ENCODE results near the gene NPHP1. TPM values are rescaled to one million over a fixed set of nuclear protein-coding genes. Genes with fewer than 3 reads are reported as not detected.

NPHP1 gene
- total RNA-seq, 4 donors from 2014 or later, result 0.59 to 2.6 (median 1.8) TPM

DNA sequence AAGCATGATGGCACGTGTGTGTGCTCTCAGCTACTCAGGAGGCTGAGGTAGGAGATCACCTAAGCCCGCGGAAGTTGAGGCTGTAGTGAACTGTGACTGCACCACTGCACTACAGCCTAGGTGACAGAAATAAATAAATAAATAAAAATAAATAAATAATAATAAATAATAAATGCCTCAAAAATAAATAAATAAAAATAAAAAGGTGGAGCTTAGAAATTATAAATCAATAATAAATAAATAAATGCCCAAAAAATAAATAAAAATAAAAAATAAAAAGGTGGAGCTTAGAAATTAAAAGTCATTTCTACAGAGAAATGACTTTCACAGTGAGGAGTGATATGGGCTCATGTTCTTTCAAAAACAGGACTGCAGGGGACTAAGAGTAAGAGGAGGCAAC is 83.2 kb downstream of the NPHP1 start:
- no peak overlapping the region for H3K4me3 ChIP-seq (ENCODE audit: low read depth, poor library complexity, severe bottlenecking)
- DNase-seq (ENCODE audit: low spot score in 2 of 2), result no peak
- intact Hi-C loops (cut with DNase I; ENCODE audit: low total_unique reads), result no loop called here
- no peak for TF ChIP-seq POLR2A (IDR thresholded peaks at IDR 0.05)
- TF ChIP-seq, protein P1, sequence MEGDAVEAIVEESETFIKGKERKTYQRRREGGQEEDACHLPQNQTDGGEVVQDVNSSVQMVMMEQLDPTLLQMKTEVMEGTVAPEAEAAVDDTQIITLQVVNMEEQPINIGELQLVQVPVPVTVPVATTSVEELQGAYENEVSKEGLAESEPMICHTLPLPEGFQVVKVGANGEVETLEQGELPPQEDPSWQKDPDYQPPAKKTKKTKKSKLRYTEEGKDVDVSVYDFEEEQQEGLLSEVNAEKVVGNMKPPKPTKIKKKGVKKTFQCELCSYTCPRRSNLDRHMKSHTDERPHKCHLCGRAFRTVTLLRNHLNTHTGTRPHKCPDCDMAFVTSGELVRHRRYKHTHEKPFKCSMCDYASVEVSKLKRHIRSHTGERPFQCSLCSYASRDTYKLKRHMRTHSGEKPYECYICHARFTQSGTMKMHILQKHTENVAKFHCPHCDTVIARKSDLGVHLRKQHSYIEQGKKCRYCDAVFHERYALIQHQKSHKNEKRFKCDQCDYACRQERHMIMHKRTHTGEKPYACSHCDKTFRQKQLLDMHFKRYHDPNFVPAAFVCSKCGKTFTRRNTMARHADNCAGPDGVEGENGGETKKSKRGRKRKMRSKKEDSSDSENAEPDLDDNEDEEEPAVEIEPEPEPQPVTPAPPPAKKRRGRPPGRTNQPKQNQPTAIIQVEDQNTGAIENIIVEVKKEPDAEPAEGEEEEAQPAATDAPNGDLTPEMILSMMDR (IDR thresholded peaks at IDR 0.05), result no peak
- WGBS, 2 donors, result 93 to 95% methylated on average over 3 of the region's 3 CpGs

DNA sequence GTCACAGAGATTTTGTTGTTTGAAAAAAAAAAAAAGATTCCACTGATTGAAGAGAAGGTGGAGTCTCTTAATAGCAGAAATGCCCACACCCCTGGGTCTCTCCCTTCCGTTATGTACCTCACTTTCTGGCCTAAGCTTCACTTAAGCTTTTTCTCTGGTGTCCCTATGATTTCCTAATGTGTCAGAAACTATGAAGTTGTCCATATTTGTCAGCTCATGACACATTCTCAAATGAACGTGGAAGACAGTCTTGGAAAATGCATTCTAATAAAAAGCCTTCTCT is 83.8 kb downstream of the NPHP1 start:
- TF ChIP-seq, protein P1 (IDR thresholded peaks at IDR 0.05), result no peak
- TF ChIP-seq POLR2A (IDR thresholded peaks at IDR 0.05), result no peak
- 60 to 69% methylated on average over 2 of the region's 2 CpGs for WGBS, 2 donors
- DNase-seq (ENCODE audit: low spot score in 2 of 2), result no peak
- no peak overlapping the region for H3K4me3 ChIP-seq (ENCODE audit: low read depth, poor library complexity, severe bottlenecking)
- intact Hi-C loops (cut with DNase I; ENCODE audit: low total_unique reads), result no loop called here

GRCh38 chr2:110120171-110121051 is 84.4 kb downstream of the NPHP1 start:
- 51 to 52% methylated on average over 11 of the region's 11 CpGs for WGBS, 2 donors
- intact Hi-C loops (cut with DNase I; ENCODE audit: low total_unique reads), result no loop called here
- H3K4me3 ChIP-seq (ENCODE audit: low read depth, poor library complexity, severe bottlenecking), result no peak overlapping the region
- TF ChIP-seq POLR2A (IDR thresholded peaks at IDR 0.05), result no peak
- TF ChIP-seq, protein P1 (IDR thresholded peaks at IDR 0.05), result no peak
- DNase-seq (ENCODE audit: low spot score in 2 of 2), result no peak

DNA sequence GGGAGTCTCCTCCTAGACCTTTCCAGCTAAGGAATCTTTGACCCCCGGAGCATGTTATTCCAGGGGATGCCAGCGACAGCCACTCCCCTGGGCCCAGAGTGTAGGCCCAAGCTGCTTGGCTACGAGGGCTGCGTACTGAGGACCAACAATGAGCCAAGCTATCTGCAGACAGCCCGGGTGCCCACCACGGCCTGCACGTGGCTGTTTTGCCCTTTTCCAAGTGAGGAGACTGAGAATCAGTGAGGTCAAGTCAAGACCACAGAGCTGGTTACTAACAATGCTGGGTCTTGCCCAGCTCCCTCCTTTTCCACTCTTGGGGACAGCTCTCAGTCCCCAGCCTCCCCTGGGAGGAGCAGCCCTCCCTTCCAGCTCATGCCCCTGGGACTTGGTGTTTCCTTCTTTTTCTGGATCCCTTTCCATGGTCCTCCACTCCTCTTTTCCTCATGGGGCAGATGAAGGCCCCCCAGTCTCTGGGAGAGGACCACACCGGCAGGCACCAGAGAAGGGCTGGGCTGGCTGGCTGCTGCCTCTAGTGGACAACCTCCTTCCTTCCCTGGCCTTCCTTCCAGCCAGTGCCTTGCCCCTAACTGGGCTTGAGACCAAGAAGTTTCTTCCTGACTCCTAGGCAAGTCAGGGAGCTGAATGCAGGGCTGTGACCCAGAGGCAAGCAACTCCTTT is 88.6 kb downstream of the NPHP1 start:
- WGBS, 2 donors, result 12 to 21% methylated on average over 8 of the region's 8 CpGs
- intact Hi-C loops (cut with DNase I; ENCODE audit: low total_unique reads), result no loop called here
- DNase-seq (ENCODE audit: low spot score in 2 of 2), result peak in 1 of 2 donors; percentile 86
- H3K4me3 ChIP-seq (ENCODE audit: low read depth, poor library complexity, severe bottlenecking), result no peak overlapping the region
- TF ChIP-seq, protein P1 (IDR thresholded peaks at IDR 0.05), result no peak
- TF ChIP-seq POLR2A (IDR thresholded peaks at IDR 0.05), result no peak

- 5 to 7% methylated on average over 45 to 62 of the region's 62 CpGs for WGBS, 2 donors
- DNase-seq (ENCODE audit: low spot score in 2 of 2), result peak in 1 of 2 donors; percentile 86
- intact Hi-C loops (cut with DNase I; ENCODE audit: low total_unique reads), result no loop called here
Observed at GRCh38 chr2:110115291-110116032, 89.4 kb downstream of the NPHP1 start, which contains the start of gene MALL. Gene MALL, minus strand, starts transcription at chr2:110115822. Its CDS starts 30 bp downstream, at chr2:110115792.

More at GRCh38 chr2:110115291-110116032, 89.4 kb downstream of the NPHP1 start, which contains the start of gene MALL:
- TF ChIP-seq, protein P1 (IDR thresholded peaks at IDR 0.05), result no peak
- no peak for TF ChIP-seq POLR2A (IDR thresholded peaks at IDR 0.05)
- peak within 1 kb of the TSS; percentile 30 for H3K4me3 ChIP-seq (ENCODE audit: low read depth, poor library complexity, severe bottlenecking)

All from lower leg skin (tissue), 4 donors.